H1 (cell line): ENCODE results near the gene RCOR2. TPM values are rescaled to one million over a fixed set of nuclear protein-coding genes. Genes with fewer than 3 reads are reported as not detected.

ENCODE experiments used
- CTCF ChIA-PET: fragments of 300-600 bp; sonication (Branson Sonifier 250); formaldehyde crosslinking; loops from one replicate; lab custom pipeline; 2021; ENCODE audit not compliant: partially characterized antibody; lab: Charles Lee
- POLR2A ChIA-PET: fragments of 300-600 bp; sonication (Branson Sonifier 250); formaldehyde crosslinking; loops from one replicate; lab custom pipeline; 2021; ENCODE audit warnings: inconsistent platforms; ENCODE audit not compliant: partially characterized antibody; lab: Charles Lee
- DNase-seq, 2 experiments: peaks; one replicate each; pipeline versions ENCODE4 v3.0.0 to v3.0.0-alpha.2; 2010 to 2022; ENCODE audit warnings: low spot score in 2 of 2, low read depth in 1 of 2, mixed read lengths in 1 of 2
- FAIRE-seq: peaks from 2 replicates; lab custom pipeline; 2011; peaks lifted over from hg19 to GRCh38; lab: Jason Lieb, UNC
- H2AFZ ChIP-seq: 2 replicates; pipeline ENCODE4 v1.8.1; 2012; ENCODE audit warnings: low read length, inconsistent platforms
- H2AK5ac ChIP-seq: 2 replicates; pipeline ENCODE4 v1.6.1; 2013; ENCODE audit warnings: low read depth, low read length
- H2BK120ac ChIP-seq: replicated peaks from 2 replicates; pipeline ENCODE3; 2013; ENCODE audit warnings: low read depth, low read length, inconsistent platforms
- H2BK12ac ChIP-seq: 2 replicates; pipeline ENCODE4 v1.6.1; 2013; ENCODE audit warnings: low read depth, low read length
- H2BK15ac ChIP-seq: 2 replicates; pipeline ENCODE4 v1.6.1; 2013; ENCODE audit warnings: low read length
- H2BK20ac ChIP-seq: 2 replicates; pipeline ENCODE4 v1.6.1; 2013; ENCODE audit warnings: low read length
- H2BK5ac ChIP-seq: 2 replicates; pipeline ENCODE4 v1.6.1; 2013; ENCODE audit warnings: low read depth, low read length
- H3K14ac ChIP-seq: 2 replicates; pipeline ENCODE4 v1.6.1; 2013; ENCODE audit warnings: inconsistent platforms; ENCODE audit not compliant: insufficient read length
- H3K18ac ChIP-seq: 2 replicates; pipeline ENCODE4 v1.6.1; 2013; ENCODE audit warnings: low read length; ENCODE audit errors: extremely low read depth
- H3K23ac ChIP-seq: 2 replicates; pipeline ENCODE4 v1.6.1; 2013; ENCODE audit warnings: inconsistent platforms; ENCODE audit not compliant: insufficient read length
- H3K23me2 ChIP-seq: 2 replicates; pipeline ENCODE4 v1.6.1; 2013; ENCODE audit warnings: low read depth, low read length
- H3K27ac ChIP-seq: 2 replicates; pipeline ENCODE4 v1.6.1; 2011; ENCODE audit warnings: low read depth, low read length, inconsistent platforms
- H3K27me3 ChIP-seq, 4 experiments: replicated peaks in 1 of 4; 1 replicate in 1 of 4; 2 replicates in 3 of 4; pipeline versions ENCODE4 v1.6.1 to v1.8.1; 2011 to 2013; ENCODE audit warnings: low read length in 3 of 4, mild to moderate bottlenecking in 3 of 4, inconsistent platforms in 2 of 4, mixed read lengths in 2 of 4, moderate library complexity in 1 of 4; ENCODE audit not compliant: control insufficient read depth in 3 of 4, insufficient read depth in 3 of 4; ENCODE audit errors: extremely low read depth in 1 of 4
- H3K36me3 ChIP-seq, 4 experiments: 2 replicates each; pipeline versions ENCODE4 v1.6.1 to v1.8.1; 2011 to 2013; ENCODE audit warnings: mild to moderate bottlenecking in 4 of 4, low read length in 3 of 4, moderate library complexity in 2 of 4, control low read depth in 1 of 4, inconsistent platforms in 1 of 4; ENCODE audit not compliant: insufficient read depth in 4 of 4, control insufficient read depth in 2 of 4
- H3K4ac ChIP-seq: replicated peaks from 2 replicates; pipeline ENCODE3; 2013; ENCODE audit warnings: low read length, low read depth, mixed read lengths, inconsistent platforms; ENCODE audit not compliant: insufficient read length
- H3K4me1 ChIP-seq, 4 experiments: replicated peaks in 1 of 4; 1 replicate in 1 of 4; 2 replicates in 3 of 4; pipeline versions ENCODE4 v1.6.1 to v1.8.1; 2011 to 2013; ENCODE audit warnings: low read length in 3 of 4, inconsistent platforms in 2 of 4, mixed read lengths in 1 of 4; ENCODE audit not compliant: insufficient read depth in 4 of 4, control insufficient read depth in 3 of 4
- H3K4me2 ChIP-seq, 2 experiments: 2 replicates each; pipeline versions ENCODE4 v1.6.1 to v1.8.1; 2011 to 2013; ENCODE audit warnings: low read depth in 2 of 2, low read length in 2 of 2, control low read depth in 1 of 2, inconsistent platforms in 1 of 2, mild to moderate bottlenecking in 1 of 2; ENCODE audit not compliant: insufficient read depth in 1 of 2
- H3K4me3 ChIP-seq, 4 experiments: fragments of 200-600, 300-600 bp in 1 of 4; sonication (generic), shearing (Covaris generic), sonication (Bioruptor Twin) in 1 of 4; 2 replicates each; pipeline versions ENCODE4 v1.5.1 to v1.8.1; 2011 to 2016; ENCODE audit warnings: low read length in 4 of 4, low read depth in 3 of 4, control low read depth in 2 of 4, inconsistent platforms in 2 of 4, mild to moderate bottlenecking in 2 of 4, mixed read lengths in 1 of 4, moderate library complexity in 1 of 4; ENCODE audit not compliant: insufficient read depth in 2 of 4; ENCODE audit errors: extremely low read depth in 1 of 4
- H3K56ac ChIP-seq: replicated peaks from 2 replicates; pipeline ENCODE3; 2013; ENCODE audit warnings: low read depth, mild to moderate bottlenecking, mixed read lengths, low read length, inconsistent platforms; ENCODE audit not compliant: insufficient read length
- H3K79me1 ChIP-seq: 2 replicates; pipeline ENCODE4 v1.6.1; 2013; ENCODE audit warnings: low read depth, low read length, control low read depth
- H3K79me2 ChIP-seq, 2 experiments: 2 replicates each; pipeline versions ENCODE4 v1.6.1 to v1.8.1; 2012 to 2013; ENCODE audit warnings: low read length in 2 of 2, mild to moderate bottlenecking in 2 of 2, inconsistent platforms in 1 of 2; ENCODE audit not compliant: insufficient read depth in 2 of 2, control insufficient read depth in 1 of 2
- H3K9ac ChIP-seq, 4 experiments: replicated peaks in 1 of 4; 1 replicate in 1 of 4; 2 replicates in 3 of 4; pipeline versions ENCODE4 v1.6.1 to v1.8.1; 2011 to 2013; ENCODE audit warnings: low read depth in 3 of 4, low read length in 3 of 4, control low read depth in 2 of 4, mild to moderate bottlenecking in 2 of 4, moderate library complexity in 2 of 4, inconsistent platforms in 1 of 4; ENCODE audit errors: extremely low read depth in 1 of 4
- H3K9me3 ChIP-seq, 2 experiments: 2 replicates each; pipeline versions ENCODE4 v1.6.1 to v1.8.1; 2012 to 2013; ENCODE audit warnings: mild to moderate bottlenecking in 2 of 2, moderate library complexity in 2 of 2, control low read depth in 1 of 2, inconsistent platforms in 1 of 2, low read depth in 1 of 2, low read length in 1 of 2, mixed read lengths in 1 of 2; ENCODE audit not compliant: insufficient read depth in 2 of 2
- H4K20me1 ChIP-seq, 2 experiments: replicated peaks in 1 of 2; 2 replicates each; pipeline versions ENCODE3 to v1.8.1; 2011 to 2013; ENCODE audit warnings: inconsistent platforms in 2 of 2, low read length in 2 of 2, mild to moderate bottlenecking in 1 of 2; ENCODE audit not compliant: insufficient read depth in 2 of 2, control insufficient read depth in 1 of 2
- H4K5ac ChIP-seq: 2 replicates; pipeline ENCODE4 v1.6.1; 2013; ENCODE audit warnings: low read length, low read depth, mixed read lengths, inconsistent platforms; ENCODE audit not compliant: insufficient read length
- H4K8ac ChIP-seq: 2 replicates; pipeline ENCODE4 v1.8.0; 2013; ENCODE audit warnings: mild to moderate bottlenecking, moderate library complexity, low read length, inconsistent platforms; ENCODE audit not compliant: insufficient read depth; ENCODE audit errors: extremely low read depth
- H4K91ac ChIP-seq: replicated peaks from 2 replicates; pipeline ENCODE3; 2013; ENCODE audit warnings: low read length, mixed read lengths, inconsistent platforms; ENCODE audit not compliant: insufficient read length
- ASH2L ChIP-seq: fragments of 200-600, 300-600 bp; sonication (generic); IDR thresholded peaks from one replicate; pipeline ENCODE4 v1.7.1; 2017; ENCODE audit warnings: low read length
- BRCA1 ChIP-seq: IDR thresholded peaks from 2 replicates; pipeline ENCODE4 v1.6.1; 2012; ENCODE audit warnings: low read depth, low read length, improper control_type of control experiment
- CHD2 ChIP-seq: IDR thresholded peaks from 2 replicates; pipeline ENCODE4 v1.6.1; 2012; ENCODE audit warnings: low read length, improper control_type of control experiment
- CREB1 ChIP-seq: IDR thresholded peaks from 2 replicates; pipeline ENCODE4 v1.6.1; 2012; ENCODE audit warnings: inconsistent platforms
- E2F6 ChIP-seq: IDR thresholded peaks from 2 replicates; pipeline ENCODE4 v1.6.1; 2012; ENCODE audit warnings: inconsistent platforms
- EZH2 ChIP-seq: fragments of 200-600 bp; sonication (generic); IDR thresholded peaks from 2 replicates; pipeline ENCODE4 v1.7.1; 2012; ENCODE audit warnings: low read depth, mild to moderate bottlenecking, moderate library complexity, low read length, inconsistent platforms; ENCODE audit not compliant: severe bottlenecking
- GABPA ChIP-seq: IDR thresholded peaks from 2 replicates; pipeline ENCODE4 v1.6.1; 2011; ENCODE audit warnings: mild to moderate bottlenecking, low read length, moderate library complexity, borderline replicate concordance; ENCODE audit not compliant: insufficient read depth
- KDM1A ChIP-seq: fragments of 200-600, 300-600 bp; sonication (generic); IDR thresholded peaks from 2 replicates; pipeline ENCODE4 v1.7.1; 2016; ENCODE audit warnings: mild to moderate bottlenecking, low read length, borderline replicate concordance
- MAFK ChIP-seq: IDR thresholded peaks from 2 replicates; pipeline ENCODE4 v1.6.1; 2012; ENCODE audit warnings: low read depth, mild to moderate bottlenecking, improper control_type of control experiment, low read length
- RXRA ChIP-seq: IDR thresholded peaks from 2 replicates; pipeline ENCODE4 v1.6.1; 2011; ENCODE audit warnings: low read depth, mild to moderate bottlenecking, low read length, moderate library complexity; ENCODE audit not compliant: insufficient read depth
- SIRT6 ChIP-seq: IDR thresholded peaks from one replicate; pipeline ENCODE4 v1.7.1; 2012; ENCODE audit warnings: low read length, inconsistent platforms
- SP2 ChIP-seq: IDR thresholded peaks from 2 replicates; pipeline ENCODE4 v1.6.1; 2012; ENCODE audit warnings: mild to moderate bottlenecking, low read length, inconsistent platforms
- SRF ChIP-seq: IDR thresholded peaks from 2 replicates; pipeline ENCODE4 v1.6.1; 2011; ENCODE audit warnings: mild to moderate bottlenecking, low read depth, low read length, moderate library complexity
- TBP ChIP-seq: IDR thresholded peaks from 2 replicates; pipeline ENCODE4 v1.6.1; 2011; ENCODE audit warnings: low read depth, low read length, improper control_type of control experiment
- YY1 ChIP-seq: IDR thresholded peaks from 2 replicates; pipeline ENCODE4 v1.6.1; 2011; ENCODE audit warnings: low read depth, mild to moderate bottlenecking, low read length
- WGBS, 2 experiments: shearing (Covaris generic) in 1 of 2; methylation state at CpG; one replicate each; pipeline versions ENCODE4 v1.1.6 to v1.1.7; 2013 to 2015; ENCODE audit warnings: low lambda C conversion rate in 2 of 2, mixed read lengths in 2 of 2, inconsistent platforms in 1 of 2, low coverage in 1 of 2, missing lambda C conversion rate in 1 of 2; ENCODE audit not compliant: insufficient replicate concordance in 2 of 2, insufficient coverage in 1 of 2, insufficient read length in 1 of 2; ENCODE audit errors: extremely low coverage in 1 of 2, missing lambda C conversion rate in 1 of 2; 5-methylcytosine and 5-hydroxymethylcytosine counted together
- polyA plus RNA-seq, 7 experiments: library from polyadenylated mRNA; depleted of rRNA in 3 of 7; stranded (reverse) in 5 of 7; unstranded in 2 of 7; fragments of >200 nt in 5 of 7; fragments of 200-250 nt in 2 of 7; gene quantifications; 1 replicate in 5 of 7; 2 replicates in 1 of 7; 4 replicates in 1 of 7; pipeline versions ENCODE4 v1.2.1 to v1.2.3, GENCODE V29; 2011 to 2013; ENCODE audit warnings: missing spikeins in 2 of 7, mixed read lengths in 2 of 7
- total RNA-seq: library from RNA; stranded (reverse); fragmentation: NEBNext Ultra II Directional; extraction: Animal tissue kit (Norgen Biotek cat#: 25700); gene quantifications from 2 replicates; pipeline ENCODE4 v1.2.1, GENCODE V29; 2021

RCOR2 gene
- total and polyA plus RNA-seq, 2 of the 8 experiments (the other 6 are each of a cell fraction or from before 2014, with no cell fraction given) = 54.6 to 78.0 TPM

GRCh38 chr11:63903884-63904283, 13.1 kb downstream of the RCOR2 start:
- Histone ChIP-seq H3K27ac (no peak overlapping the region), H3K23ac (no peak overlapping the region), H3K4me1 (peaks cover 0 to 31% (median 25%) of the 10 kb centered on the region in 4 experiments; a peak in 6 of 7 replicates), H3K9ac (no peak overlapping the region), H3K4me2 (no peak overlapping the region), H3K79me1 (peaks cover 11% of the 10 kb centered on the region), H2BK15ac (no peak overlapping the region), H4K8ac (no peak overlapping the region), H2AK5ac (no peak overlapping the region), H3K14ac (no peak overlapping the region), H2BK120ac (no peak overlapping the region), H3K79me2 (no peaks in the 10 kb centered on the region), H3K9me3 (no peaks in the 10 kb centered on the region), H4K91ac (no peak overlapping the region), H3K4ac (no peak overlapping the region), H2BK20ac (no peak overlapping the region), H4K5ac (no peak overlapping the region), H3K36me3 (peaks cover 29 to 57% (median 44%) of the 10 kb centered on the region in 4 experiments), H2BK5ac (no peak overlapping the region), H3K4me3 (no peak overlapping the region), H3K23me2 (no peaks in the 10 kb centered on the region; the same call in 1 of the 2 replicates), H3K56ac (no peak overlapping the region), H3K18ac (no peak overlapping the region), H3K27me3 (no peaks in the 10 kb centered on the region), H2BK12ac (no peak overlapping the region), H4K20me1 (peaks cover 5 to 11% of the 10 kb centered on the region in 2 experiments), H2AFZ (no peak overlapping the region)
- DNase-seq (no peak), FAIRE-seq (no peak)
- CTCF ChIA-PET = interaction anchor here (0.9 to 11.1 kb wide), 9 partner anchors 13 to 136 kb away, joined by 3 to 163 read pairs (median 4); partner anchors contain the start of gene MARK2
- WGBS, 2 experiments = 94% methylated on average over 14 of the region's 14 CpGs; no CpG with 5 or more reads in 1 of the 2 experiments
- POLR2A ChIA-PET = interaction anchor here (3.5 kb wide), 1 partner anchor 15 kb away, joined by 14 read pairs; the partner anchor contains the start of gene RCOR2
- TF ChIP-seq CREB1 (no peak), YY1 (no peak), GABPA (no peak), ASH2L (no peak), KDM1A (no peak), MAFK (no peak), E2F6 (no peak), SIRT6 (no peak), SRF (no peak), TBP (no peak), RXRA (no peak), SP2 (no peak), EZH2 (no peak), BRCA1 (no peak), CHD2 (no peak)
